CD4-positive, alpha-beta T cell treated with Interferon gamma for 1 hour (primary cell): ENCODE data around the gene CDK5.
"Not testable (repeated sequence)": the region's sequence is repeated elsewhere in the genome, so short reads cannot be mapped to it uniquely, and the experiment has no call there.

Experiments used
- DNase-seq: peaks from one replicate; pipeline ENCODE4 v3.0.0-alpha.2; 2020

Gene CDK5

GRCh38 chr7:151032936-151033863 is 24.5 kb downstream of the CDK5 start:
- no peak for DNase-seq

- DNase-seq: no peak
These were observed 26.7 kb downstream of the CDK5 start for GRCh38 chr7:151031011-151031410.

- no peak for DNase-seq
These were observed 28.7 kb downstream of the CDK5 start for GRCh38 chr7:151028948-151029501.

- DNase-seq: peak; percentile 99
These were observed 29.4 kb downstream of the CDK5 start, which contains the start of gene ABCB8 for GRCh38 chr7:151028131-151028947. Gene ABCB8 (plus strand): TSS chr7:151028450. CDS start chr7:151028516, 66 bp downstream.

GRCh38 chr7:151027728-151028130 is 30.0 kb downstream of the CDK5 start:
- DNase-seq: not testable (repeated sequence)

GRCh38 chr7:151026771-151027727 is 30.6 kb downstream of the CDK5 start:
- not testable (repeated sequence) for DNase-seq

- DNase-seq: no peak
These were observed 31.6 kb downstream of the CDK5 start for GRCh38 chr7:151025924-151026671.

GRCh38 chr7:151024435-151025056 is 33.2 kb downstream of the CDK5 start, which contains the start of gene ATG9B:
Gene ATG9B (minus strand): TSS chr7:151024494. CDS start chr7:151024423, 71 bp downstream.
- no peak for DNase-seq

- no peak for DNase-seq
These were observed 34.5 kb downstream of the CDK5 start for GRCh38 chr7:151023232-151023631.

- DNase-seq: no peak
These were observed 37.5 kb downstream of the CDK5 start for GRCh38 chr7:151020231-151020630.

GRCh38 chr7:151019130-151019447 is 38.6 kb downstream of the CDK5 start:
- DNase-seq: no peak

GRCh38 chr7:151018421-151019129 is 39.1 kb downstream of the CDK5 start:
- DNase-seq: peak; percentile 32

GRCh38 chr7:151017953-151018420 is 39.7 kb downstream of the CDK5 start:
- DNase-seq: peak; percentile 76

- DNase-seq: no peak
These were observed 40.2 kb downstream of the CDK5 start for GRCh38 chr7:151017370-151017952.

- no peak for DNase-seq
These were observed 40.8 kb downstream of the CDK5 start for GRCh38 chr7:151016942-151017341.

GRCh38 chr7:151016505-151016904 is 41.2 kb downstream of the CDK5 start:
- no peak for DNase-seq

- no peak for DNase-seq
These were observed 41.7 kb downstream of the CDK5 start for GRCh38 chr7:151015967-151016366.

GRCh38 chr7:151014950-151015349 is 42.7 kb downstream of the CDK5 start:
- peak; percentile 25 for DNase-seq

- DNase-seq: peak; percentile 97
These were observed 43.8 kb downstream of the CDK5 start for GRCh38 chr7:151013733-151014497.
